Smooth muscle cell of the brain vasculature (primary cell): ENCODE measurements around the gene EHMT1.
"Not testable (repeated sequence)": the region's sequence is repeated elsewhere in the genome, so short reads cannot be mapped to it uniquely, and the experiment has no call there.

Source experiments
- DNase-seq: peaks from one replicate; pipeline ENCODE4 v3.0.0-alpha.2; 2012; ENCODE audit warnings: low read depth, low spot score

The EHMT1 gene

DNA sequence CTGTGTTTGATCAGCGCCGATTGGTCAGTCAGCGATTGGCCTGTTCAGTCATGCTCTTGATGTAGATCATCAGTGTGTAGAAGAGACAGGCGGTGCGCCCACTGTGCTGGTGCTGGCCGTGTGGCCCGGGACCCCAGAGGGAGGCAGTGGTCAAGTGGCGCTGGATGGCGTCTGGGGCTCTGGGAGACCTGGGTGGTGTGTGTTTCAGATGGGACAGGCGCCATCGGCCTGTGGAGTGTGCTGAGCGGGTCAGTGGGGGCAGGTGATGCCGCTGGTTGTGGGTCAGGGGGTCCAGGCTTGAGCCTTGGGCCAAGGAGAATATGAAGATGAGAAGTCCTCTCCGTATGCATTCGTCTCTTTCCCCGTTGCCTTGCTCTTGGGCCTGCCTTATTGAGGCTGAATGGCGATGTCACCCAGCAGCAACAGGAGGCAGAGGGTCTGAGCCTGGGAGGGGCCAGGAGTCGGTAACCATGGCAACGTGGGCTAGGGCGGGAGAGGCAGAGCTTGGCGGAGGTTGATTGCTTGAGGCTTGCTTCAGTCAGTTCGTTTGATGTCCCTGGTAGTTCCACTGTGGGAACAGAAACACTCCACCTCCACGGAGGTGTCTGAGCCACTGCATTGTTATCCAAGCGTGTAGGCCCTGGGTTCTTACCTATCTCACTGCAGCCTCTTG is 141.0 kb downstream of the EHMT1 start:
- DNase-seq: no peak

DNA sequence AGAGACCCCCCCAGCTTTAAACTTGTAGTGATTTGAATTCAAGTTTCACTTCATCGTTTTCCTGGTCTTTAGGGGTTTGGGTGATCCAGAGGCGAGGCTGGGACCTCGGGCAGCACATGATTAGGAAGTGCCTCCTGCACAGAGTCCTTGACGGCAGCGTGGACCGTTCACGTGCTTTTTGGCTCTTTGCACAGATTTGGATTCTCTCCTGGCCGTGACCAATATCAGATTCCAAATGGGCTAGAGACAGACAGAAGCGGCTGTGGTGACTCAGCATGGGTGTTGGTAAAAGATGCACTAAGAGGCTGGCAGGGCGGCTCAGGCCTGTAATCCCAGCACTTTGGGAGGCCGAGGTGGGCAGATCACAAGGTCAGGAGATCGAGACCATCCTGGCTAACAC is 141.6 kb downstream of the EHMT1 start:
- no peak for DNase-seq

DNA sequence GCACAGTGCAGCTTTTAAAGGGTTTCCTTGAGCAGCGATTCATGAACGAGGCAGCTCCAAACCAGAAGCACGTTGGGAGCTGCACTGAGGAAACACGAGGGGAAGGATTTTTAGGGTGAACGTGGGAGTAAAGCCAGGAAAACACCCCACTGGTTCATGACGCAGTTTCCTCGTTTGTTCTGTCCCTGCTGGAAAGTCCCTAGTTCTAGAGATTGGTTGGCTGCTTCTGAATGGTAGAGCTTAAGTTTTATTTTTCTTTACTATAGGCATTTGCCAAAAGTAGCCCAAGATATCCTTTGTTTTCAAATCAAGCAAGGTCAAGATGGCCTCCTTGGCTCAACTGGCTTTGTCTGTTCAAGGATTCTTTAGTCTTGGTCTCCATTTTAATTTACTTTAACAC is 142.2 kb downstream of the EHMT1 start:
- no peak for DNase-seq

DNA sequence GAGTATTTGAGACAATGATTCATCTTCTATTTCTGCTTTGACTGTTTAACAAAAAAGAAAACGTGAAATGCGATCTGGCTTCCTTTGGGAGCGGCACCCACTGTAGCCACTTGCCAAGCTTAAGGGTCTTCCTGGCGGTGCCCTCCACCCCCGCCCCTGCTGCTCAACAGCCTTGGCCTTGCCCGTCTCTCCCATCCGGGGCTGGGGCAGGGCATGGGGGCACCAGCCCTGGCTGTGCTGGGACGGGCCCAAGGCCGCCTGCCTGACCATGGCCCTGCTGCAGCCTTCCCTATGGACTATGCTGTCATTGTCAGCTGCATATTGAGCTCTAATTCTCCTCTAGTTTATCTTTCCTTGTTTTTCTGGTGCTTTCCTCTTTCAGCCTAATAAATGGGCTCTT is 143.0 kb downstream of the EHMT1 start:
- DNase-seq: no peak

DNA sequence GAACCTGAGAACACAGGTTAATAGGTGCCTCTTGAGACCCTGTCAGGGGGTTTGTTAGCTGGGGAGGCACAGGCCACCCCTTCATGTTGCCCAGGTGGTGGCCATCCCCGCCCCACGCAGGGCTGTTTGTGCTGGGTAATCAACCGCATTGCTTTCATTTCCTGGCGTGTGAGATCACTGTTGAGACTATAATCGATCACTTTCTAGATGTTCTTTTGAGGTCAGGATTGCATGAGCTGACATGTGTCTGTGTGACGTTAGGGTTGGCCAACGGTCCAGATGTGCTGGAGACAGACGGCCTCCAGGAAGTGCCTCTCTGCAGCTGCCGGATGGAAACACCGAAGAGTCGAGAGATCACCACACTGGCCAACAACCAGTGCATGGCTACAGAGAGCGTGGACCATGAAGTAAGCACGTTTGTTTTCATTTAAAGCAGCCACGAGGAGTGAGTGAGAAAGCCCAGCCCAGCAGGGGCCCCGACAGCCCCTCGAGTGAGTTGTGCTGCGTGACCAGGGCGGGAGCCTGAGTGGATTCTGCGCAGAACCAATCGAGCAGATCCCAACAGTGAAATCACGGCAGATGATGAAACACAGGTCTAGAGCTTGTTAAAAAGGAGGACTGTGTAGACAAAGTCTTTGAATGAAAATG is 143.7 kb downstream of the EHMT1 start:
- no peak for DNase-seq

DNA sequence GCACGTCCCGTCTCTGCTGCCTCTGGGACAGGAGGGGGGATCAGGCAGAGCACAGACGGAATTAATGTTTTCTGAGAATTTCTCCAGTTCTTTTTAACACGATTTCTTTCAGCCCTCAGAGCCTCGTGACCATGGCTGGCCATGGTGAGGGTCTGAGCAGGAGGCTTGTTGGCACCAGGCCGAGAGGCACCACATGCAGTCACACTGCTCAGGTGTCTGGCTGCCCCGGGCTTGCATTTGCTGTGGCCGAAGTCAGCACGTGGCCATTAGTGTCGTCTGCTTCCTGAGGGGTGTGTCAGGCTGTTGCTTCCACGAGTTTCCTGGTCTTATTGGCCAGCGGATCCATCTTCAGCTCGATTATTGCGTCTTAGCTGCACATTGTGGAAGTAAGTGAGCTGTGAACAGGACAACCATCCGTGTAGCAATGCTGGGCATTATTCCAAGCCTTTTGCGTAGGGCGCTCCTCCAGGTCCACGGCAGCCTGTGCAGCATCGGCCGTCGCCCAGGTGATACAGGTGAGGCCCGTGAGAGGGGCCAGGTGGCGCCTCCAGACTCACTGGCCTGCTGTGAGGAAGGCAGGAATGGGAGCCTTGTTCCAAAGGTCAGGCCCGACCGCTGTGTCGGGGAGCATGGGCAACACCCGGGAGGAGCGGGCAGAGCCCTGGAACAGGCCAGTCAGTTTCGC is 144.6 kb downstream of the EHMT1 start:
- no peak for DNase-seq

DNA sequence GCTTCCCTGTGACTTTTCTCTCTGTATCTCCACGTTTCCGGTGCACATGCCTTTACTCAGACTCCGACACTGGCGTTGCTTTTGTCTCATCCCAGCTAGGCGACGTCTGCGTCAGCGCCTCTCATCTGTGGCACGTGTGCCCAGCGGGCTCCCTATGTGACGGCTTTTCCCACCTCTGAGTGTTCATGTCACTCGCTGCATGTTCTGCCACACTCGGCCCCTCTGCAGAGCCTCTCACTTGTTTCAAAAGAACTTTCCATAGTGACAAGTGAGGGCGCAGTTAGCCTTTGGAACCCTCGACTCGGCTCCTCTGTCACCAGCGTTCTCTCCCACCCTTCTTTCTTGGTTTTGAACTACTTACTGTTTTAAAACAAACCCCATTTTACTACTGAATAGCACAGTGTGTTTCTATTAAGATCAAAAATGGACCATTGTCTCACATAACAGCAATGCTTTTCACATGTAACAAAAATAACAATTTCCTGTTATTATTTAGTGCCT is 145.4 kb downstream of the EHMT1 start:
- no peak for DNase-seq

DNA sequence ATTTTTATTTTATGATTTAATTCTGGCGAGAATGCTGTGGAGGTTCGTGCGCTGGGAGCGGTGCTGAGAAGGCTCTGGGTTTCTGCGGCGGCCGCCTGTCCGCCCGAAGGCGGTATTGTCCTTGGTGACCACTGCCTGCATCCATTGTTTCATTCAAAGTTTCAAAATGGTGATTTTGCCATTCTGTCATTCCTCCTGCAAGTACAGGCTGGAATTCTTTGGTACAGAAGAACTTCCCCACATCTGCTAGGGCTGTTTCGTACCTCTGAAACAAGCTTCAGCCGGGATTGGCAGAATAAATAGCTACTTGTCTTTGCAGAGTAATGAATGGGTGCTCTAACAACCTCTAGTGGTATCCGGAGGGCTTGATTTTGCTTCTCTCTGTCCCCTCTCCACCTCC is 146.2 kb downstream of the EHMT1 start:
- no peak for DNase-seq

DNA sequence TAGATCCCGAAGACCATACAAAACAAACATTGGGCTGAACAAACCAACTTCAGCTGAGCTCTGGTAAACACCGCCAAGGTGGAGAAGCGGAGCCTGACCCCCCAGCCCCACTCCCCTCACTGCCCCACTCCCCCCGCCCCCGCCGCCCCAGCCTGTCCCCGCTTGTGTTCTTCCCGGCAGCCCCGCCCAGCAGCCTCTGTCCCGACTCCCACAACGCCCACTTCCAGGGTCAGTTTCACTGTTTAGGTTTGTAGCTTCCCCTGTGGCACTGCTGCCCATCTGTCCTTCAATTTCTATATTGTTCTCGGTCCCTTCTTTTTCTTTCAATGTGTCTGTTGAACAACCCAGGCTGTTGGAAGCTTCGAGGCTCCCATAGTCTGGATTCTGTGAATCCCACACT is 146.7 kb downstream of the EHMT1 start:
- DNase-seq: no peak

DNA sequence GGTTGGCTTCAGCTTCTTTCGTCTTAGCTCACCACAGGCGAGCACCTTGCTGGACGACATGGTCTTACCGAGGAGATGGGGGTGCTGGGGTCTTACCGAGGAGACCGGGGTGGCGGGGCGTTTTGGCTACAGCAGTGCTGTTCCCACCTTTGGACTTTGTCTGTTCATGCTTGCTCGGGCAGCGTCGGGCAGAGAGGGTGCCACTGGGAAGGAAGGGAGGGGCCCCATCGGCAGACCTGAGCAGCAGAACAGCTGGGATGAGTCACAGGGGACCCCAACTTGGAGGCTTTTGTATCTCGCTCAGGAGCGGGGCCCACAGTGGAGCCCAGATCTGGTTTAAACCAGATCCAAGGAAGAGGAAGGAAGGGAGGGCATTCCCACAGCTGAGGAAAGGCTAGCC is 152.8 kb downstream of the EHMT1 start:
- no peak for DNase-seq

DNA sequence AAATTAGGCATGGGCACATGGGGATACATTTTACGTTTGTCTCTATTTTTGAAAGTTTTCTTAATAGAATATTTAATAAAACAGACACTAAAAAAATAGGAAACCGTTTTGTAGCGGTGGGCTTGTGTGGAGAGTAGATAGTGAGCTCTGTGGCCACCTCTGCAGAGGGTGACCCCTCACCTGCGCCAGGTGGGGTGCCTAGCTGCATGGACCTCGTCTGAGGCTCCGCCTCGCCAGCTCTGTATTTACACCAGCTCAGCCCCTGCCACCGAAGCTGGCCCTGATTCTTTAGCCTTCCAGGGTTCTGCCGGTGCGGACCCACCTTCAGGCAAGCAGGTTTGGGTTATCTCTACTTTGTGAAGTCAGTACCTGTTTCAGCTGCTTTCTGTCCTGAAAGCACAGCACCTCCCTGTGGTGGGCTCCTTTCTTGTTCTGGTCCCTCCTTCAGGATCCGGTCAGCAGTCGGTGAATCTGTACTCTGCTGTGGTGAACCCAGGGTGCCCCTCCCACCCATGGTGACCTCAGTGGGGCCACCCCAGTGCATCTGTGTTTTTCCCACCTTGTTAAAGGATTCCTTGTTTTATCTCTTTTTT is 153.6 kb downstream of the EHMT1 start:
- DNase-seq: no peak

DNA sequence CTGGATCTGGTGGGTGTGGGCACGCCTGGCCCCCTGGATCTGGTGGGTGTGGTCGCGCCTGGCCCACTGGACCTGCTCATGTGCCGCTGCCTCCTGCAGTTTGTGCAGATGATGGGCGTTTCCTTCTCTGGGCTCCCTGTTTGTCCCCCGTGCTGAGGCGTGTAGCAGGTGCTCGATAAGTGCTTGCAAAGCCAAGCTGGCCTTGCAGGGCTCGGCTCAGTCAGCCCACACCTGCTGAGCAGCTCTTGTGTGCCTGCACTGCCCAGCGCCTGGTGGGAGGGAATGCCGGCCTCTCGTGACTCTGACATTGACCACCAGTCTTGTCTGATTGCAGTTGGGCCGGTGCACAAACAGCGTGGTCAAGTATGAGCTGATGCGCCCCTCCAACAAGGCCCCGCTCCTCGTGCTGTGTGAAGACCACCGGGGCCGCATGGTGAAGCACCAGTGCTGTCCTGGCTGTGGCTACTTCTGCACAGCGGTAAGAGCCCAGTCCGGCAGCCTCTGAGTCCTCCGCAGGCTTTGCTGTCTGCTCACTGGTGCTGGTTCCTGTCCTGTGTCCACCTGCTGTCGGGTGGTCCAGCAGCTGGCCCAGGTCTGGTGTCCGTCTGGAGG is 156.1 kb downstream of the EHMT1 start:
- no peak for DNase-seq

DNA sequence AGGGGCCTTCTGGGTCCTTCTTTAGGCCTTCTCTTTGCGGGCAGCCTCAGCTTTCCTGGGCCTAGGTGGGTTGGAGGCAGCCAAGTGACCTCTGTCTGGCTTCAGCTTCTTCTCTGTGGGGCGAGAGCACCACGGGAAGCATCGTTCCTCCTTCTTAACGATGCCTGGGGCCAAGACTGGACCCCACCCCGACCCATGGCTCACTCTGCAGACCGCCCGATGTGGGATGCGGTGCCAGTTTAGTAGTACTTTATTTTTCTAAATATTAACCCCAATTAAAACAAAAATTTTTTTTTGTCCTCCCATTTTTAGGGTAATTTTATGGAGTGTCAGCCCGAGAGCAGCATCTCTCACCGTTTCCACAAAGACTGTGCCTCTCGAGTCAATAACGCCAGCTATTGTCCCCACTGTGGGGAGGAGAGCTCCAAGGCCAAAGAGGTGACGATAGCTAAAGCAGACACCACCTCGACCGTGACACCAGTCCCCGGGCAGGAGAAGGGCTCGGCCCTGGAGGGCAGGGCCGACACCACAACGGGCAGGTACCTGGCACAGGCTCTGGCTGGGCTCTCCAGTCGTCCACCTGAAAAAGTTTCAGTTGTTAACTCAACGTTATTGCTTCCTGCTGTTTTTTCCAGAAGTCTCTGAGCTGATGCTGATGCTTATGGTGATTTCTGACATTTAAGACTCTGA is 157.6 kb downstream of the EHMT1 start:
- DNase-seq: no peak

DNA sequence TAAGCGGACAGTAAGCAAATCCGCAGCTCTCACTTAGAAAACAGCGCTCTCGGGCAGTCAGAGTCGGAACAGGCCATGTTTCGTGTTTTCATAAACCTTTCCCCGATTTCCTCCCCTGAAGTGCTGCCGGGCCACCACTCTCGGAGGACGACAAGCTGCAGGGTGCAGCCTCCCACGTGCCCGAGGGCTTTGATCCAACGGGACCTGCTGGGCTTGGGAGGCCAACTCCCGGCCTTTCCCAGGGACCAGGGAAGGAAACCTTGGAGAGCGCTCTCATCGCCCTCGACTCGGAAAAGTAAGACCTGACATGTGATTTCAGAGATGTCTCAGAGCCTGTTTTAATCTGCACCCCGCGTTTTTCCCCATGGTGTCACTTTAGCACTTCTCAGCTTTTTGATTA is 159.0 kb downstream of the EHMT1 start:
- DNase-seq: no peak

DNA sequence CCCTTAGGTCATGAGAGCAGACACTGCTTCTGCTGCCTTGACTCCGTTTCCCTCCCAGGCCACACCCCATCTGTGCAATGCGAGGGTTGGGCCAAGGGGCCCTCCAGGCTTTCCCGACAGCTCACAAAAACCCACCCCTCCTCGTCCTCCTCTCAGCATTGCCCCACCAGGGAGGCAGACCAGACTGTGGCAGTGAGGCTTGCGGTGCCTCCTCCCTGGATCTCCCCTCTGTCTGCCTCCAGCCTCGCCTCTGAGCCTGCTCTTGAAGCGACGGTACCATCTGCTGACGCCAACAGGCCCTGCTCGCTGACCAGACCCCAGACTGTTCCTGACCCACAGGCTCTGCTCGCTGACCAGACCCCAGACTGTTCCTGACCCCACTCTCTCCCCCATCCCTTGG is 159.5 kb downstream of the EHMT1 start:
- no peak for DNase-seq

DNA sequence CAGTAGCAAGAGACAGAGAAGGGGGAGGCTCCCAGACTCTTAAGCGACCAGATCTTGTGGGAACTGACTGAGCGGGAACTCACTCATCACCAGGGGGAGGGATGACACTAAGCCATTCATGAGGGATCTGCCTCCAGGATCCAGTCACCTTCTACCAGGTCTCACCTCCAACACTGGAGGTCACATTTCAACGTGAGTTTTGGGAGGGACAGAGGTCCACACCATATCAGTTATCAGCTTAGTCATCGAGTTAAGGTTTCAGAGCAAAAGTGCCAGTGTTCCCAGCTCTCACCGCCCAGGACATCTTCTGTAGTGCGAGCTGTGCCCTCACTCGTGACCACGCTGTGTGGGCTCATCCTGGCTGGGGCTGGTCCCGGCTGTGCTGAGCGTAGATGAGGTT is 160.1 kb downstream of the EHMT1 start:
- no peak for DNase-seq

DNA sequence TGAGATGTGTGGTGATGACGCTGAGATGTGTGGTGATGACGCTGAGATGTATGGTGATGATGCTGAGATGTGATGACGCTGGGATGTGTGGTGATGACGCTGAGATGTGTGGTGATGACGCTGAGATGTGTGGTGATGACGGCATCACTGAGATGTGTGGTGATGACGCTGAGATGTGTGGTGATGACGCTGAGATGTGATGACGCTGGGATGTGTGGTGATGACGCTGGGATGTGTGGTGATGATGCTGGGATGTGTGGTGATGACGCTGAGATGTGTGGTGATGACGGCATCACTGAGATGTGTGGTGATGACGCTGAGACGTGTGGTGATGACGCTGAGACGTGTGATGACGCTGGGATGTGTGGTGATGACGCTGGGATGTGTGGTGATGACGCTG is 161.2 kb downstream of the EHMT1 start:
- not testable (repeated sequence) for DNase-seq

DNA sequence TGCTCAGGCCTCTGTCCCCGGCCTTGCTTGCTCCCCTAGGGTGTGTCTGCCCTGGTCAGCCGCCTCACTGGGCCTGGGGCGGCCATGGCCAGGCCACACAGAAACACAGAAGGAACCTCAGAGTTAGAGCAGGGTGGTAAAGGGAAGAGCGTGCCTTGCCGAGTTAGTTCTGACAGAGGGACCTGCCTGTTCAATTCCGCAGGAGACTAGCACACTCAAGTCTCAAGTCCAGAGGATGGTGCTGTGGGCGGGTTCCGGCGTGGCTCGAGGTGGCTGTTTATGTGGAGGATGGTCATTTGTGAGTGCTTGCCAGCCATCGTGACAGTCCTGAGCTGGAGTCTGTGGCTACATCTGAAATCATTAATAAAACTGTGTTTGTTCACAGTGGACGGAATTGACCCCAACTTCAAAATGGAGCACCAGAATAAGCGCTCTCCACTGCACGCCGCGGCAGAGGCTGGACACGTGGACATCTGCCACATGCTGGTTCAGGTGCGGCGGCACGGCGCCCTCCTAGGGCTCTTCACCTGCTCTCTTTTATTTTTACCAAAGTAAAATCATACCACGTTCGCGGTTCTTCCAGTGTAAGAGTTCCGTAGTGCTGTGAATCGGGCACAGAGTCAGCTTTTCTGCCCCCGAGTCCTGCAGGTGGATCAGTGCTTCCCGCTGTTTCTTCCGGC is 163.2 kb downstream of the EHMT1 start:
- DNase-seq: no peak

DNA sequence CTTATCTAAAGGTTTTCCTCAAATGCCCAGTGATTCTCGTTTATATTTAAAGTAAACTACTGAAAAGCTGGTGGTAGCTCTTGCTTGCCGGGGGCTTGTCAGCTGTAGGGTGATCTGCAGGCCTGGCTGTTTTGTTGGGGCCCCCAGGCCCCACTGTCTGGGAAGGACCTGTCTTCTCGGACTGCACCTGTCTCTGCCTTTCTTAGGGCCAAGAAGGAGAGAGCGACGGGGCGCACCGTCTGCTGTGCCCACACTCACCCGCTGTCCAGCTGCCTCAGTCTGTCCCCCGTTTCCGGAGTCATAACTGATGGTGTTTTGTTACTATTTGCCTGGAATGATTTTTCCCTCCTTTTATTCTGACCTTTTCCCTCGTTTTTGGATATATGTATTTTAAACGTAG is 164.7 kb downstream of the EHMT1 start:
- no peak for DNase-seq

DNA sequence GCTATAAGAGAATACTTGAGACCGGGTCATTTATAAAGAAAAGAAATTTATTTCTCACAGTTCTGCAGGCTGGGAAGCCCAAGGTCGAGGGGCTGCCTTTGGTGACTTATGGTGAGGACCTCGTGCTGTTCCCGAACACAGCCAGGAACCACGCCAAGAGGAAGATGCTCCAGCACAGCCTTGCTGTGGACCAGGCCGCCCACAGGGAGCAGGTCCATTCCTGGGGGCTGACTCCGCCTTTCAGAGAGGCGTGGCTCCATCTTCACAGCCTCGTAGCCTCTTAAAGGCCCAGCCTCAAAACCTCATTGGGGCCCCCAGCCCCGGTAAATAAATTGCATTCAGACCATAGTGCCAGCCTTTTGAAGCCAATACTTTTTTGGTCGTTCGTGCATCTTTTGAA is 165.2 kb downstream of the EHMT1 start:
- DNase-seq: no peak
